Sigmoid colon (tissue), 7 donors: Measurements from ENCODE around the gene RARRES2. TPM values are rescaled to one million over a fixed set of nuclear protein-coding genes. Genes with fewer than 3 reads are reported as not detected.

ENCODE experiments used
- DNase-seq: peaks from one replicate; pipeline ENCODE4 v3.0.0-alpha.2; 2019
- H3K27ac ChIP-seq, 4 donors: fragments of 200-600 bp; sonication (generic); one replicate each; pipeline ENCODE4 v1.5.1; 2016 to 2019; ENCODE audit warnings: mild to moderate bottlenecking in 1 of 4
- H3K27me3 ChIP-seq, 3 donors: fragments of 200-600 bp; sonication (generic); one replicate each; pipeline ENCODE4 v1.5.1; 2019; ENCODE audit warnings: mild to moderate bottlenecking in 1 of 3
- H3K36me3 ChIP-seq, 4 donors: fragments of 200-600 bp; sonication (generic); one replicate each; pipeline ENCODE4 v1.5.1; 2016 to 2019
- H3K4me1 ChIP-seq, 4 donors: fragments of 200-600 bp; sonication (generic); one replicate each; pipeline ENCODE4 v1.5.1; 2017 to 2019
- H3K4me3 ChIP-seq, 4 donors: fragments of 200-600 bp; sonication (generic); one replicate each; pipeline ENCODE4 v1.5.1; 2017 to 2019; ENCODE audit warnings: mild to moderate bottlenecking in 2 of 4, moderate library complexity in 1 of 4
- H3K9me3 ChIP-seq, 4 donors: fragments of 200-600 bp in 3 of 4; sonication (generic) in 3 of 4; one replicate each; pipeline versions ENCODE4 v1.5.1 to v1.6.1; 2013 to 2019
- EP300 ChIP-seq, 4 donors: sonication (generic); formaldehyde crosslinking; IDR thresholded peaks; one replicate each; pipeline ENCODE4 v1.6.1; 2017; ENCODE audit warnings: antibody characterized with exemption in 4 of 4
- POLR2A ChIP-seq, 2 donors: fragments of 450-650 bp; IDR thresholded peaks; one replicate each; pipeline ENCODE4 v1.6.1; 2016; ENCODE audit warnings: antibody characterized with exemption in 2 of 2, mild to moderate bottlenecking in 2 of 2, moderate library complexity in 2 of 2
- POLR2AphosphoS5 ChIP-seq, 4 donors: sonication (generic); formaldehyde crosslinking; IDR thresholded peaks; one replicate each; pipeline ENCODE4 v1.6.1; 2017; ENCODE audit warnings: antibody characterized with exemption in 4 of 4
- WGBS, 2 donors: extraction: QIAGEN DNeasy Blood & Tissue Kit; methylation state at CpG; one replicate each; pipeline ENCODE4 v1.1.7; 2013; 5-methylcytosine and 5-hydroxymethylcytosine counted together
- intact Hi-C: fragments of 100-400 bp; cut with DNase I; formaldehyde crosslinking; loops from one replicate; pipeline ENCODE4 v1.15.1; 2023
- polyA plus RNA-seq, 3 donors: library from polyadenylated mRNA; stranded (reverse); fragments of 200-250 nt; gene quantifications; one replicate each; pipeline ENCODE4 v1.2.3, GENCODE V29; 2013
- total RNA-seq, 4 donors: library from RNA; depleted of rRNA; stranded (reverse); fragments of >200 nt; gene quantifications; one replicate each; pipeline ENCODE4 v1.1.0, GENCODE V29; 2016
- TF ChIP-seq, protein P1 (sequence below), 4 experiments: fragments of 450-650 bp in 3 of 4; fragments of 200-600 bp in 1 of 4; IDR thresholded peaks; one replicate each; pipeline ENCODE4 v1.5.1; 2016 to 2019; ENCODE audit warnings: antibody characterized with exemption in 4 of 4, mild to moderate bottlenecking in 3 of 4, moderate library complexity in 2 of 4
- donor health status: healthy with polysubstance abuse.
- donor health status: Bipolar disorder and iron deficiency.
- donor health status: healthy.

The RARRES2 gene
- total and polyA plus RNA-seq, 7 donors = 28.9 to 447 (median 289) TPM

DNA sequence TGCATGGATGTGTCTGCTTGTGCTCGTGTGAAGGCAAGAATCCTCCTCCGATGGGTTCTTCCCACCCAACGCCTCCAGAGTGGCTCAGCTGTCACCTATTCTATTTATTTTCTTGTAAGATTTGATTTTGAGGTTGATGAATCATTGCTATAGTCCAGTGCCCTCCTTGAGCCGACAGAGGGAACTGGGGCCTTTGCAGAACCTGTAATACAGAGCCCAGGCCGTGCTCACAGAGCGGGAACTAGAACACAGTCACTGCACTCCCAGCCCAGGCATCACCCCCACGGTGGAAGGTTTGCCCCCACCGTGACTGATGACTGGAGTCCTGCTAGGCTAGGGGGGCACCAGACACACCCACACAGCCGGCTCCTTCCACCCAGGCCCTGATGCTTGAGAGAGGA is 2.0 kb downstream of the RARRES2 start:
- DNase-seq = no peak
- intact Hi-C loops = no loop called here
- Histone ChIP-seq H3K27ac (peak overlapping the region; percentile 85 to 93 (median 91)), H3K27me3 (no peaks in the 10 kb centered on the region), H3K4me3 (peak overlapping the region; percentile 70 to 76 (median 72)), H3K36me3 (peaks cover 0 to 12% (median 4%) of the 10 kb centered on the region in 4 donors), H3K4me1 (peaks cover 0 to 76% (median 67%) of the 10 kb centered on the region in 4 donors), H3K9me3 (no peaks in the 10 kb centered on the region)
- WGBS, 2 donors = 27 to 46% methylated on average over 9 of the region's 9 CpGs
- TF ChIP-seq EP300 (IDR thresholded peaks at IDR 0.05) = no peak
- TF ChIP-seq POLR2A (IDR thresholded peaks at IDR 0.05) = no peak

DNA sequence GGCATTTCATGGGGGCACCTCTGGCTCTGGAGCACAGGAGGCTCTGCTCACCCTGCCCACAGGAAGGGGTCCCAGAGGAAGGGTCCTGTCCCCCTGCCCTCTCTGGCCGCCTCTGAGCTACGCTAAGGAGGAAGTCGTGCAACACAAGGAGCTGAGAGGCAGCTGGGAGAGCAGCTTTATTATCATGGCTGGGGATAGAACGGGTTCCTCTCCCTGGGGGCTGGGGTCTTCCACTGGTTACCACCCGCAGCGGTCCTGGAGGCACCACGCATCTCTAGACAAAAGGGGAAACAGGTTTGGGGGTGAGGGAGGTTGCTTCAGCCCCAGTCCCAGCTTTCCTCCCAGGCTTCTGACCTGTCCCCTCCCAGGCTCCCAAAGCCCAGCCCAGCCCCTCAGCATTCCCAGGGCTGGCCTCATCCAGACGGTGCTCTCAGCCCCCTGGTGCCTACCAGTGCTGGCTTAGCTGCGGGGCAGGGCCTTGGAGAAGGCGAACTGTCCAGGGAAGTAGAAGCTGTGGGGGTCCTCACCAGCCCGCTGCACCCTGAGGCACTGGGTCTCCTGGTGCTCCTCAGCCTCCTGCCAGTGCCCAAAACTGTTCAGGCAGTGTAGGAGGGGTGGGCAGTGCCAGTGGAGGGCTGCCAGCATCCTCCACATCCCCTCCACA is 3.1 kb downstream of the RARRES2 start:
- WGBS, 2 donors = 51 to 77% methylated on average over 11 of the region's 11 CpGs
- Histone ChIP-seq H3K27me3 (no peaks in the 10 kb centered on the region), H3K27ac (peak overlapping the region; percentile 29 to 93 (median 83)), H3K9me3 (no peaks in the 10 kb centered on the region), H3K4me3 (no peak overlapping the region), H3K36me3 (peaks cover 0 to 12% (median 4%) of the 10 kb centered on the region in 4 donors), H3K4me1 (peaks cover 0 to 85% (median 73%) of the 10 kb centered on the region in 4 donors)
- no peak for DNase-seq
- TF ChIP-seq EP300 (IDR thresholded peaks at IDR 0.05) (no peak), POLR2A (IDR thresholded peaks at IDR 0.05) (no peak), POLR2AphosphoS5 (IDR thresholded peaks at IDR 0.05) (no peak)
- TF ChIP-seq, protein P1, sequence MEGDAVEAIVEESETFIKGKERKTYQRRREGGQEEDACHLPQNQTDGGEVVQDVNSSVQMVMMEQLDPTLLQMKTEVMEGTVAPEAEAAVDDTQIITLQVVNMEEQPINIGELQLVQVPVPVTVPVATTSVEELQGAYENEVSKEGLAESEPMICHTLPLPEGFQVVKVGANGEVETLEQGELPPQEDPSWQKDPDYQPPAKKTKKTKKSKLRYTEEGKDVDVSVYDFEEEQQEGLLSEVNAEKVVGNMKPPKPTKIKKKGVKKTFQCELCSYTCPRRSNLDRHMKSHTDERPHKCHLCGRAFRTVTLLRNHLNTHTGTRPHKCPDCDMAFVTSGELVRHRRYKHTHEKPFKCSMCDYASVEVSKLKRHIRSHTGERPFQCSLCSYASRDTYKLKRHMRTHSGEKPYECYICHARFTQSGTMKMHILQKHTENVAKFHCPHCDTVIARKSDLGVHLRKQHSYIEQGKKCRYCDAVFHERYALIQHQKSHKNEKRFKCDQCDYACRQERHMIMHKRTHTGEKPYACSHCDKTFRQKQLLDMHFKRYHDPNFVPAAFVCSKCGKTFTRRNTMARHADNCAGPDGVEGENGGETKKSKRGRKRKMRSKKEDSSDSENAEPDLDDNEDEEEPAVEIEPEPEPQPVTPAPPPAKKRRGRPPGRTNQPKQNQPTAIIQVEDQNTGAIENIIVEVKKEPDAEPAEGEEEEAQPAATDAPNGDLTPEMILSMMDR (IDR thresholded peaks at IDR 0.05) = no peak
- intact Hi-C loops = no loop called here

DNA sequence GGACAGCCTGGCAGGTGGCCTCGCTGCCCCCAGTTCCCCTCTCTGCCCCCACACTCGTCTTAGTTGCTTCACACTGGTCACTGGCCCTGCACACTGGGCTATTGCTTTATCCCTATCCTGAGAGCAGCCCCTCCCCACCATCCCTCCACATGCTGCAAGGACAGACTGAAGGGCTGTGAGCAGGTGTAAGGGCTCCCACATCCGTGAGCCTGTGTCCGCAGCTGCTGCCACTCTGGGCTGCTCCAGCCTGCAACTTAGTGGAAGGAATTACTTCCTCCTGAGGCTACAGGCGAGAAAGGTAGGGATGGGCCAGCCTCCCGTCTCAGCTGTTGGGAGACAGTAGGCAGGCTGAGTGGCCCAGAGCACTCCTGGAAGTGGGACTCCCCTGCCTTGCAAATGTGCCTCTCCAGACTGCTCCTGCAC is 3.8 kb downstream of the RARRES2 start:
- no peaks in the 10 kb centered on the region for H3K27me3 ChIP-seq
- peak overlapping the region; percentile 74 to 93 (median 83) for H3K27ac ChIP-seq
- TF ChIP-seq POLR2A (IDR thresholded peaks at IDR 0.05) (no peak), EP300 (IDR thresholded peaks at IDR 0.05) (no peak), POLR2AphosphoS5 (IDR thresholded peaks at IDR 0.05) (no peak)
- TF ChIP-seq, protein P1 (IDR thresholded peaks at IDR 0.05) = no peak
- no peak overlapping the region for H3K4me3 ChIP-seq
- H3K36me3 ChIP-seq = peaks cover 0 to 12% (median 4%) of the 10 kb centered on the region in 4 donors
- H3K4me1 ChIP-seq = peaks cover 0 to 85% (median 73%) of the 10 kb centered on the region in 4 donors
- 27 to 69% methylated on average over 6 of the region's 6 CpGs for WGBS, 2 donors
- intact Hi-C loops = no loop called here
- no peak for DNase-seq
- no peaks in the 10 kb centered on the region for H3K9me3 ChIP-seq

DNA sequence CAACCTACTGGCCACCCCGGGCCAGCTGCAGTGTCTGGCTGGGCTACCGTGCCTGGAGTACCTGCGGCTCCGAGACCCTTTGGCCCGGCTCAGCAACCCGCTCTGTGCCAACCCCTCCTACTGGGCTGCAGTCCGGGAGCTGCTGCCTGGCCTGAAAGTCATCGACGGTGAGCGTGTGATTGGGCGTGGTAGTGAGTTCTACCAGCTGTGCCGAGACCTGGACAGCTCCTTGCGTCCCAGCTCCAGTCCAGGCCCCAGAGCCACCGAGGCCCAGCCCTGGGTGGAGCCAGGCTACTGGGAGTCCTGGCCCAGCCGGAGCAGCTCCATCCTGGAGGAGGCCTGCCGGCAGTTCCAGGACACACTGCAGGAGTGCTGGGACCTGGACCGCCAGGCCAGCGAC is 4.2 kb downstream of the RARRES2 start:
- TF ChIP-seq POLR2AphosphoS5 (IDR thresholded peaks at IDR 0.05) (no peak), POLR2A (IDR thresholded peaks at IDR 0.05) (no peak), EP300 (IDR thresholded peaks at IDR 0.05) (no peak)
- TF ChIP-seq, protein P1 (IDR thresholded peaks at IDR 0.05) = no peak
- intact Hi-C loops = no loop called here
- WGBS, 2 donors = 39 to 77% methylated on average over 18 of the region's 18 CpGs
- peaks cover 0 to 12% (median 6%) of the 10 kb centered on the region in 4 donors for H3K36me3 ChIP-seq
- H3K9me3 ChIP-seq = no peaks in the 10 kb centered on the region
- H3K27ac ChIP-seq = peak overlapping the region; percentile 74 to 93 (median 83)
- DNase-seq = no peak
- H3K4me1 ChIP-seq = peaks cover 0 to 85% (median 71%) of the 10 kb centered on the region in 4 donors
- H3K4me3 ChIP-seq = no peak overlapping the region
- no peaks in the 10 kb centered on the region for H3K27me3 ChIP-seq

DNA sequence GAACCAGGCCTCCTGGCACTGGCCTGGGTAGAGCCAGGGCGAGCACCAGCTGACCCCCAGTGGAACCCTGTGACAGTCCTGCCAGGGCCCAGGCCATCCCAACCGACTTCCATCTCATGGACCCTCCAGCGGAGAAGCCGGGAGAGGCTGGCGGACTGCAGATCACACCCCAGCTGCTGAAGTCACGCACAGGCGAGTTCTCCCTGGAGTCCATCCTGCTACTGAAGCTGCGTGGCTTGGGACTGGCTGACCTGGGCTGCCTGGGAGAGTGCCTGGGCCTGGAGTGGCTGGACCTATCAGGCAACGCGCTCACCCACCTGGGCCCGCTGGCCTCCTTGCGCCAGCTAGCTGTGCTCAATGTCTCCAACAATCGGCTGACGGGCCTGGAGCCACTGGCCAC is 4.7 kb downstream of the RARRES2 start:
- H3K4me3 ChIP-seq = no peak overlapping the region
- TF ChIP-seq EP300 (IDR thresholded peaks at IDR 0.05) (no peak), POLR2A (IDR thresholded peaks at IDR 0.05) (no peak), POLR2AphosphoS5 (IDR thresholded peaks at IDR 0.05) (no peak)
- TF ChIP-seq, protein P1 (IDR thresholded peaks at IDR 0.05) = no peak
- H3K4me1 ChIP-seq = peaks cover 0 to 80% (median 67%) of the 10 kb centered on the region in 4 donors
- WGBS, 2 donors = 93 to 95% methylated on average over 14 of the region's 14 CpGs
- peaks cover 0 to 13% (median 6%) of the 10 kb centered on the region in 4 donors for H3K36me3 ChIP-seq
- H3K9me3 ChIP-seq = no peaks in the 10 kb centered on the region
- H3K27me3 ChIP-seq = no peaks in the 10 kb centered on the region
- intact Hi-C loops = no loop called here
- DNase-seq = no peak
- peak overlapping the region; percentile 74 to 93 (median 83) for H3K27ac ChIP-seq
